SK-N-DZ (cell line): ENCODE measurements around the gene CTSF.
"Not testable (repeated sequence)": the region's sequence is repeated elsewhere in the genome, so short reads cannot be mapped to it uniquely, and the experiment has no call there.

ENCODE experiments used
- DNase-seq: peaks from one replicate; pipeline ENCODE4 v3.0.0-alpha.2; 2015; ENCODE audit warnings: low spot score

Gene CTSF

DNA sequence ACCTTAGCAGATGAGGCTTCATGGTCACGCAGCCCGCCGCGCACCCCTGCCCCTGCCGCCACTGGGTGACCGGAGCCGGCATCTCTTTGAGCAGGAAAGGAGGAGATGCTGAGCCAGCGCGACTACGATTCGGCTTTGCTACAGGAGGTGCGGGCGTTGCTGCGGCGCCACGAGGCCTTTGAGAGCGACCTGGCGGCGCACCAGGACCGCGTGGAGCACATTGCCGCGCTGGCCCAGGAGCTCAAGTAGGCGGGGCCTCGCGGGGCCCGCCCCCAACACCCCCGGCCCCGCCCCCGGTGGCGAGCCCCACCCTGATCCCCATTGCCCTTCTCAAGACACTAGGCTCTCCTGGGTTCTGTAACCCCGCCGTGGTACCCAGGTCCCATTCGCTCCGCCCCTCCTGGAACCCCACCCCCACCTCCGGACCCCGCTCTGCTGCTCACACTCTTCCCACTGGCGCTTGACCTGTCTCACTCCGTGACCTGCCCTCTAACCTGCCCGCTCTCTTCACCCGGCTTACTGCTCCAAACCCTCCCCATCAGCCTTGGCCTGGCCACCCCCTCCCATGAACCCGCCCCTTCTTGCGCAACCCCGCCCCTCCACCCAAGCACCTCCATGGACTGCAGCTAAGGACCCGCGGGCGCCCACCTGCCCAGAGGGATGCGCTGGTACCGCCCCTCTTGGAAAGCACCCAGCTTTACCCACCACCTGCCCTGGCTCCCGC, 9.1 kb downstream of the CTSF start:
- DNase-seq: no peak

DNA sequence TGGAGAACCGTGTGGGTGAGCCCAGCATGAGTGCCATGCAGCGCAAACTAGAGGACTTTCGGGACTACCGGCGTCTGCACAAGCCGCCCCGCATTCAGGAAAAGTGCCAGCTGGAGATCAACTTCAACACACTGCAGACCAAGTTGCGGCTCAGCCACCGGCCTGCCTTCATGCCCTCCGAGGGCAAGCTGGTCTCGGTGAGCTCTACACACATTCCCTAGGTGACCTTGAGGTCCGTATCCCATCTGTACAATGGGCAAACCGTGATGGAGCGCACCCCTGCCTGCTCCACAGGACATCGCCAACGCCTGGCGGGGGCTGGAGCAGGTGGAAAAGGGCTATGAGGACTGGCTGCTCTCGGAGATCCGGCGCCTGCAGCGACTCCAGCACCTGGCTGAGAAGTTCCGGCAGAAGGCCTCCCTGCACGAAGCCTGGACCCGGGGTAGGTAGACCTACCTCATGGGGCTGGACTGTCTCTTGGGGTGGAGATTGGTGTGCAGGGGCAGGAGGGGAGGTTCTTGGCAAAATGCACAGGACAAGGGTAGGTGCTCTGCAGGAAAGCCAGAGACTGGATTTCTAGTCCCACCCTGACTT, 10.6 kb downstream of the CTSF start:
- DNase-seq: no peak

DNA sequence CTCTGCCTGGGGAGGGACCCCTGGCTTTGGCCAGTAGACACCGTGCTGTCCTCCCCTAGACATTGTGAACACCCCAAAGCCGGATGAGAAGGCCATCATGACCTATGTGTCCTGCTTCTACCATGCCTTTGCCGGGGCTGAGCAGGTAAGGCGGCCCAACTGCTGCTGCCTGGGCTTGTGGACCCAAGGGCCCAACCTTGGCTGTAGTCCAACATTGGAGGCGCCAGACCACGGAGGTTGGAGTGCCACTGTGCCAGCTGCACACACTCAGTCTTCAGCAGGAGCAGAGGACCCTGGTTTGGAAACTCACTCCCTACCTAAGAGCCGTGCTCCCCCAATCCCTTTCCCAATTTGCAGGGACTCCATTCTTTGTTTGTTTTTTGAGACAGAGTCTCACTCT, 12.3 kb downstream of the CTSF start:
- no peak for DNase-seq

DNA sequence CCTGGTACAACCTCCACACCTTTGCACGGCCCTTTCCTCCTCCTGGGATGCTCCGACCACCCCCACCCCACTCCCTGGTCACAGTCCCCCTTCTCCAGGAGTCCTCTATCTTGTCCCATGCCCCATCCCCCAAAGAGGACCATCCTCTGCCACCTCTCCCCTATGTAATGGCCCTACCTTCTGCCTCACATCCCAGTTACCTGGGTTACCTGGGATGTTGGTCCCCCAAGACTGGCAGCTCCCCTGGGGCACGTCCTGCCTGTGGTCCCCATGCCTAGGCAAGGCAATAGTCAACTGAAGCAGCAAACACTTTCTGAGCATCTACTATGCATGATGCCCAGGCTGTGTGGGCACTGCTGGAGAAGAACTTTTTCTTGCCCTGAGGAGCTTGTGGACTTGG, 13.0 kb downstream of the CTSF start:
- no peak for DNase-seq

DNA sequence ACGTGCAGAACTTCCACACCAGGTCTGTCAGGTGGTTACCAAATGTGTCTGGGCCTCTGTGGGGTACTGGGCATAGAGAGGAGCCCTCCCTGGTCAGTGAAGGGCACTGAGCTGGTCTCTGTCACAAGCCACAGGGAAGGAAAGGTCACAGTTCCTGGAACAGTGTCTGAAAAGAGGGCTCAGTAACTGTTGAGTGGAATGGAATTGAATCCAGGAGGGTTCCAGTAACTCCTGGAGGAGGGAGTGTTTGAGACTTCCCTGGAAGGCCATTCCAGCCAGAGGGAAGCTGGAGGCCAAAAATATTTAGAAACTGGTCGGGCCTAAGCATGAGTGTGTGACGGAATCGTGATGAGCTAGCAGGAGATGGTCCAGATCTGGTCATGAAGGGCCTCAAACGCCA, 13.8 kb downstream of the CTSF start:
- DNase-seq: no peak

DNA sequence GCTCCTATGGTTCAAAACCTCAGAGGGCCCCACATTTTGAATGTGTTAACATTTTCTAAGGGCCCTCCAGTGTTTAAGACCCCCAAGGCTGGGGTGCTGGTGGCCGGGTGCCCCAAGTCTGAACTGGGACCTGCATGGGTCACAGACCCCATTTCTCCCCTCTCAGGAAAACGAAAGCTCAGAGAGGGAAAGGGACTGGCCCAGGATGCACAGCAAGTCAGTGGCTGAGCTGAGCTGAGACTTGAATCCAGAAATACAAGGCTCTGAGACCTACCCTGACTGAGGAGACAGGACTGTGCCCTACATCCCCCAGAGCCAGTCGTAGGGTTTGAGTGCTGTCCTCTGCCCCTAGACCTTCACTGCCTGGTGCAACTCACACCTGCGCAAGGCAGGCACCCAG, 17.5 kb downstream of the CTSF start:
- no peak for DNase-seq

DNA sequence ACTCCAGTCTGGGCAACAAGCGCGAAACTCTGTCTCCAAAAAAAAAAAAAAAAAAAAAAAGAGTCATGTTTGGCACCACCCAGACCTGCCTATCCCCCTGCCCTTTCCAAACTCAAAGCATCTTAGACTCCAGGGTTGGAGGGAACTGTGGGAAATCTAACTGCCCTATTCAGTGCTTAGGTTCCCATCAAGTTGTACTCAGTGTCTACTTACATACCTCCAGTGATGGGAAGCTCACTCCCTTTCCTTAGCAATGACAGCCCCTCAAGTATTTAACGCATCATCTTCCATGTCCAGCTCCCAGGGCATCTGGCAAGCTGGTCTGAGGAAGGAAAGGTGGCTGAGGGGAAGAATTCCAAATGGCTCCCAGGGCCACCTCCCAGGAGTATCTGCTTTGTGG, 18.7 kb downstream of the CTSF start:
- no peak for DNase-seq

DNA sequence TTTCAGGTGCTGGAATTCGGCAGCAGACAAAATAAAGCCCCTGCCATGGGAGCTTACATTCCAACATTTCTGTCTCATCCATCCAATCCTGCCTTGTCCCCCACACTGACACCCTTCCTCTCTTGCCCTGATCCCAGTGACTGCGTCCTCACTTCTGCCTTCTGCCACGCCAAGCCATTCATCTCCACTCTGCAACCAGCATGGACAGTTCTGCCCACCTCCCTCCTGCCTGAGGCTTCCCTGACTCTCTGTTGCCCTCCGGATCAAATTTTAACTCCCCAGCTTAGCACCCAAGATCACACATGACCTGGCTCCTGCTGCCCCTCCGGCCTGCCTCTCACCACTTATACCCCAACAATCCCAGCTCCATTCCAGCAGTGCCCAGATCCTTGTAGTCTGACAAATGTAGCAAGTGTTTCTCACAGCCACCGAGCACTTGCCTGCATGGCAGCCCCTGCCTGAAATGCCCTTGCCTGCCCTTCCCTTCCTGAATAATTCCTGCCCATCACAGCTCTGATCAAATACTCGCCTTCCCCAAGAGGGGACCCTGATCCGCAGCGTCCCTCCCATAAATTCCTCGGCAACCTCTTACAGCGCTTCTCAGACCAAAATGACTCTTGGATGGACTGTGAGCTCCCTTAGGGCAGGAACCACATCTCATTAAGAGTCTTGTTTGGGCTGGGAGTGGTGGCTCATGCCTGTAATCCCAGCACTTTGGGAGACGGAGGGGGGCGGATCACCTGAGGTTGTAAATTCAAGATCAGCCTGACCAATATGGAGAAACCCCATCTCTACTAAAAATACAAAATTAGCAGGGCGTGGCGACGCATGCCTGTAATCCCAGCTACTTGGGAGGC, 19.4 kb downstream of the CTSF start:
- DNase-seq: no peak

DNA sequence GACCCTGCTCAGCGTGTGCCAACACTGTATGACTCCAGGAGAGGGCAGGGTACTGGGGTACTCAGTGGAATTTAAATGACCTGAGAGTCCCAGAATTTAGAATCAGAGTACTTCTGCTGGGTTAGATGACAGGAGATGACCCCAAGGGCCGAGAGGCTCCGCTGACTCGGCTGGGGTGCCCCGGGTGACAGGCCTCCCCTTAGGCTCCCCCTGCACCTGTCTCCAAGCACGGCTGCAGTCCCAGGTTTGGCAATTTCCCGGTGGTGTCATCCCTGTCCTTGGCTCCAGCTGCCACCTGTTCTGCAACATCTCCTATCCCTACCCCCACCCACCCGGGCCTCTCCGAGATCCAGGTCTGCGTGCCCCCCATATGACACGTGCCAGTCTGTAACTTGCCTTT, 20.4 kb downstream of the CTSF start:
- no peak for DNase-seq

DNA sequence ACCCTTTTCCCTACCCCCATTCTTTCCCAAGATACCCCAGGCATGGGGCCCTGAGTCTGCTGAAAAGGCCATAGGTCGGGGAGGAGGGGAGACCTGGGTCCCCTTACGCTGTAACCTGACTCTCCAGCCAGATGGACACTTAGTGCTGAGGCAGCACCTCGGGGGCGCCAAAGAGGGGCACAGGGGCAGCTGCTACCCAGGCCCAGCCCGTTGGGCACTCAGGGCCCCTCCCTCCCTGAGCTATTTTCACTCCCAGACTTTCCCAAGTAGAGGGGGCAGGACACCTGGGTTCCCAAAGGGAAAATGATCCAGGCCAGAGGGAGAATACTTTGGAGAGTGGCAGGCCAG, 20.8 kb downstream of the CTSF start:
- DNase-seq: no peak

DNA sequence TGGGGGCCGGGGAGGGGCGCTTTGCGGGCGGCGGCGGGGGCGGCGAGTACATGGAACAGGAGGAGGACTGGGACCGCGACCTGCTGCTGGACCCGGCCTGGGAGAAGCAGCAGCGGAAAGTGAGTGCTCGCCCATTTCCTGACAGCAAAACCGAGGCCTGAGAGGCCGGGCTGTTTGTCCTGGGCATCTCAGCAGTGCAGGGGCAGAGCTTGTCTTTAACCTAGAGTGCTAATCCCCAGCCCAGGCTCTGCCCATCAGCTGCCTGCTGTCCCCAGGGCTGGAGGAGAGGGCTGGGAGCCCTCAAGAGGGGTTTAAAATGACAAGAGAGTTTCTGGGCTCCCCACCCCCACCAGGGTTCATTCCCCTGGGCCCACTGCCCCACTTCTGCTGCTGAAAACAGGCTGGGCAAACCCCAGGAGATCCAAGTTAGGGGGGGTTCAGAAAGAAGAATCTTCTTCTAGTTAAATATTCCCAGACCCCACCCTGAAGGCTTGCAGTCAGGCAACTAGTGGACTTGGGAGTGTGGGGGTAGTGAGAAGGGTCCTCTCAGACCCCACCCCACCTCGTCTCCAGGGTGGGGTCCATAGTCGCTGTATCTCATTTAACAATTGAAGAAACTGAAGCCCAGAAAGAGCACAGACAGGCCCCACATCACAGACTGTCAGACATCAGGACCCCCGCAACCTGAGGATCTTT, 21.3 kb downstream of the CTSF start:
- DNase-seq: no peak

DNA sequence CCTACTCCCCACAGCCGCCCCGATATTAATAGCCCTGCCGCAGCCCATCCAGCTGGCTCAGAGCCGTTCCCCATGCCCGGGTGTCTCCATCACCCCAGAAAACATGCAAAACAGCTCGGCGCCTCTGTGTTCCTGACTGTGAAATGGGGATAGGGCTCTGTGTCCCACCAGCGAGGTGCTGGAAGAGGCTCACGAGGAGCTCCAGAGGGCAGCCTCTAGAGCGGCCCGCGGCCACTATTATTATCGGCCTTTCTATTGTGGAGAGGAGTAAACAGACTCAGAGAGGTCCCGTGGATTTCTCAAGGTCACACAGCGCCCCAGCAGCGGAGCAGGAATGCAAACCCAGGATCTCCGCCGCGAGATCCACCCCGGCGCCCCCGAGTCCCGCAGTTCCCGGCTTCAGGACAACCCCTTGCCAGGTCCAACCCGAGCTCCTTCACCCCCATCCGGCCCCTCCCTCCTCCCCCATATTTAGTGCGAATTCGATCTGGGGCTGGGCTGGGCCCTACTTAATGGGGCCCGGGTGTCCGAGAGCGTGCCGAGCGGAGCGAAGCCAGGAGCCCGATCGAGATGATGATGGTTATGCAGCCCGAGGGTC, 21.9 kb downstream of the CTSF start, which contains the start of gene ACTN3:
ACTN3 (plus strand) TSS at position 536 of the 598 bp plus-strand sequence; CDS start at position 571, 35 bp downstream.
- DNase-seq: no peak

DNA sequence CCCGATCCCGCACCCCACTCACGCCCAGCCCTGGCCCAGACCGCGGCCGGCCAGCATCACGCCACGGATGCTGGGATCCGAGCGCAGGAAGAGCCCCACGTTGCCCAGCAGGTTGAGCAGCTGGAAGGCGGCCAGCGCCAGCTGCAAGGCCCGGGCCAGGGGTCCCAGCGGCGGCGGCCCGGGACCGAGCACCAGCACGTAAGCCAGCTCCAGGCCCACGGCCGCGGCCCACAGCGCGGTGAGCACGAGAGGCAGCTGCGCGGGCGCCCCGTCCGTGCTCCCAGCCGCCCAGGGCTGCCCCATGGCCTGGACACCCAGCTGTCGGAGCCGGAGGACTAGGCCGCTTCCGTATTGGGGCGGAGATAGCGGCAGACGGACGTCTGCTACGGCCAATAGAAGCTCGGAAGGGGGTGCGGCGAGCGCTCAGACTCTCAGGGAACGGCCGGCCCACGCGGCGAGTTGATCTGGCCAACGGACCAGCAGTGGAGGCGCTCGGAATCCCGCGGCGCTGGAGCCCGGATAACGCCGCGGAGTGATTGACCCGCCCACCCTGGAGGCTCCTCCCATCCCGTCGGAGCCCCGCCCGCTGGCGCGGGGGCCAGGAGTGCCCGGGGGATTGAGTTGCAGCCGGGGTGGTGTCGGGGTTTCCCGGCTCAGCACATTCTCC, 22.6 kb downstream of the CTSF start, which contains the start of gene ZDHHC24:
ZDHHC24 (minus strand) TSS at position 348 of the 667 bp plus-strand sequence; CDS start at position 303, 45 bp downstream.
- DNase-seq: peak; percentile 96

DNA sequence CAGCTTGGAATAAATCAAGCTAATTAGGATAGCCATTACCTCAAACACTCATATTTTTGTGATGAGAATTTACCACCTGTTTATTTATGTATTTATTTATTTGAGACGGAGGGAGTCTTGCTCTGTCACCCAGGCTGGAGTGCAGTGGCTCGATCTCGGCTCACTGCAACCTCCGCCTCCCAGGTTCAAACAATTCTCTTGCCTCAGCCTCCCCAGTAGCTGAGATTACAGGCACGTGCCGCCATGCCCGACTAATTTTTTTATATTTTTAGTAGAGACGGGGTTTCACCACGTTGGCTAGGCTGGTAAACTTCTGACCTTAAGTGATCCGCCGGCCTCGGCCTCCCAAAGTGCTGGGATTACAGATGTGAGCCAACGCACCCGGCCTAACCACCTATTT, 23.5 kb downstream of the CTSF start:
- DNase-seq: not testable (repeated sequence)

DNA sequence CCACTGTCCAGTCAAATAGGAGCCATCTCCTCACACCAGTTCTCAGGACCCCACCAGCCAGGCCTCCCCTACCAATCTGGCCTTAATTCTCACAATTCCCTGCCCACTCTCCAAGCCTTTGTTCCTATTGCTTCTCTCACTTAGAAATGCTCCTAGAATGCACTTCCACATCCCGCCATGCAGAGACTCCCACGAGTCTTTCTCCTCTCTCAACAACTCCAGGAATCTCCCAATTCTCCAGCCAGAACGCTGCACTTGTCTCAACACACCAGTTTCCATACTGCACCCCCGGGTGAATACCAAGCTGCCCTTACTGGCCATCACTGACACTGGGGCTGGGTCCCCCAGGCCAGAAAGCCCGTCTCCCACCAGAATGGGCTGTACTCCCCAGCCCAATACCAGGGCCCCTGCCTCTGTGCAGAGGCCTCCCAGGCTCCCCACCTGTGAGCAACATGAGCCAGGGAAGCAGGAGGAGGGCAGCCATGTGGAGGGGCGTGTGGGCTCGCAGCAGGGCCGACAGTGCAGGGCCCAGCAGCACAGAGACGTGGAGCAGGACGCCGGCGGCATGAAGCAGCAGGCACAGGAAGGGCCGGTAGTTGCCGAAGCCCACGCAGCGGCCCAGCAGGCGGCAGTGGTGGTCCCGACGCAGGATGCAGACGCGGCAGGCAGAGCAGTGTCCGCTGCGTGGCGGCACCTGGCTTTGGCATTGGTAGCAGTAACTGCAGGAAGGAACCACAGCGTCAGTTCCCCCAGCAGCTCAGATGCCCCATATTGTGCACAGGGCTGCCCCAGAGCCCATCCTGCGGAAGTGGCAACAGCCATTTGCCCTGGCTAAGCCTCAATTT, 24.9 kb downstream of the CTSF start:
- DNase-seq: peak; percentile 79

DNA sequence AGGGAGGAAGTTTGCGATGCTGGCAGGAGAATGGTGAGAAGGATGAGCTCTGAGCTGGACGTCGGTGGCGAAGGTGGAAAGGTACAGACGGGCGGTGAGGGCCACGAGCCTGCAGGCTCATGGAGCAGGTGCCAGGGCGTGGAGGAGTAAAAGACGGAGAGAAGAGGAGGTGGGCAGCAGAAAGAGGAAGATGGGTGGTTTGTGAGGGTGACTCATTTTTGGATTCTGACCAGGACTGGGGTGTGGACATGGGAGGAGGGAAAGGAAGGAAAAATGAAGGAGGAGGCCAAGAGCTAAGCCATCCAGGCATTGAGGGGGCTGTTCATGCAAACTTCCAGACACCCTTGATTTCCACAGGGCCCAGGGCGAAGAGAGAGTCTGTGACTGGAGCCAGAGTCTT, 26.0 kb downstream of the CTSF start:
- DNase-seq: no peak

DNA sequence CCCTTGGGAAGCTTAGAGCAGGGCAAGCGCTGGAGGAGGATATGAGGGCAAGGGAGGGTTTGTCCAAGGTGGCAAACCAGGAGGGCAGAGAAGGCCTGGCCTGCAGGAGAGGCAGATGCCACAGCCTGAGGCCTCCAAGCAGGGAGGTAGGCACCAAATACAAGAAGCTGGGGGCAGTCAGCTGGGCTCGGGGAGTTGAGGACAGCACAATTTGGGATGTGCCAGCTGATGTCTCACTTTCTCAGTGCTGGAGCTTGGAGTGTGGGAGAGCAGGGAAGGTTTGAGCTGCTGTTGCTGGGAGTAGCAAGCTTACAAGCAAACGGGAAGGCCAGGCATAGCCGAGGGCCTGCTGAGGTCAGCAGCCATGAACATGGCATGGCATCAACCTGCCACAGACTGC, 26.5 kb downstream of the CTSF start:
- no peak for DNase-seq

DNA sequence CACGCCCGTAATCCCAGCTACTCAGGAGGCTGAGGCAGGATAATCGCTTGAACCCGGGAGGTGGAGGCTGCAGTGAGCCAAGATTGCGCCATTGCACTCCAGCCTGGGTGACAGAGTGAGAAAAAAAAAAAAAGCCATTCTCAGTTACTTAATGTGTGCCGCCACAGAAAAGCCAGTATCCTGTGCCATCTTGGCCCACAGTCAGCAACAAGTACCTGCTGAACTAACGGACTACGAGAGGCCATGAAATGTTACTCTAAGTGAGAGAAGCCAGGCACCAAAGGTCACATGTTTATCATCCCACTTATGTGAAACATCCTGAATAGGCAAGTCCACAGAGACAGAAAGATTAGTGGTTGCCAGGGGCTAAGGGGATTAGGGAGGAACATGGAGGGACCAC, 27.8 kb downstream of the CTSF start:
- DNase-seq: not testable (repeated sequence)

DNA sequence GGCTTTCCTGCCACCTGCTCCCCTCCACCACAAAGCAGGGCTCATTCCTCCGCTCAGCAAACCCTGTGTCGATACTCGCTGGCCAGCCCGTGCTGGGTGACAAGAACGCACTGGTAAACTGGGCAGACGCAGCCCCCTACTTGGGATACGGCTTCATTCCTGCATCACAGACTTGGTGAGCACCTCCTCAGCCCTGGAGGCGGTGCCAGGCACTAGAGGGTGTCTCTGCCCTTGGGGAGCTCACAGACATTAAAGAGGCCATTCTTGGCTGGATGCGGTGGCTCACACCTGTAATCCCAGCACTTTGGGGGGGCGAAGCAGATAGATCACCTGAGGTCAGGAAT, 28.6 kb downstream of the CTSF start:
- no peak for DNase-seq
